HG02759 (cell line): Measurements from ENCODE around the gene ZNF345.

ENCODE experiments used
- ATAC-seq: cut with Tn5 transposase; IDR thresholded peaks from one replicate; pipeline ENCODE4 v1.9.1; 2021; ENCODE audit warnings: mild to moderate bottlenecking, moderate library complexity; ENCODE audit not compliant: unreplicated experiment

Gene ZNF345

GRCh38 chr19:36916991-36917390 lies 66.3 kb downstream of the ZNF345 start:
- ATAC-seq: no peak

- ATAC-seq: no peak
These were observed 67.4 kb downstream of the ZNF345 start for GRCh38 chr19:36918090-36918489.
